Measurements from ENCODE around the gene THADA.

DNA sequence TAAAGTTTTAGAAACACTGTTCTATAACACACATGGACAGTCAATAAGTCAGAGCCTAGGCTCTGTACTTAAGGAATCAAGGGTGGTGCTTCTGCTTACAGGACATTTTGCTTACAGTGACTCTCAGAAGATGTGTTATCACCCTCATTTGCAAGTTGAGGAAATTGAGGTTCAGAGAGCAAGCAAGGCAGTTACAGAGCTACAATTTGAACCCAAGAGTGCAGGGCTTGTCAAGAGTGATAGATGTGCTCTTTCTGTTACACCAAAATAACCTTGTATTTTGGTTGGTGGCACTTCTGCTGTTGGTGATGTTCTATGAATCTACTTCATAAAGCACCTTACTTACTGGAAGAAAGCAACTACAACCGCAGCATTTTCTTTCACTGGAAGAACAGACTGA is 170.2 kb downstream of the THADA start:
- TF ChIP-seq CREB1 (CRISPR knock-in tag; IDR thresholded peaks at IDR 0.05) (no peak), SMAD3 (CRISPR knock-in tag; IDR thresholded peaks at IDR 0.05; ENCODE audit: borderline replicate concordance) (no peak), NFYB (CRISPR knock-in tag; conservative IDR thresholded peaks at IDR 0.05; ENCODE audit: low read depth) (no peak)
- TF ChIP-seq, protein P1, sequence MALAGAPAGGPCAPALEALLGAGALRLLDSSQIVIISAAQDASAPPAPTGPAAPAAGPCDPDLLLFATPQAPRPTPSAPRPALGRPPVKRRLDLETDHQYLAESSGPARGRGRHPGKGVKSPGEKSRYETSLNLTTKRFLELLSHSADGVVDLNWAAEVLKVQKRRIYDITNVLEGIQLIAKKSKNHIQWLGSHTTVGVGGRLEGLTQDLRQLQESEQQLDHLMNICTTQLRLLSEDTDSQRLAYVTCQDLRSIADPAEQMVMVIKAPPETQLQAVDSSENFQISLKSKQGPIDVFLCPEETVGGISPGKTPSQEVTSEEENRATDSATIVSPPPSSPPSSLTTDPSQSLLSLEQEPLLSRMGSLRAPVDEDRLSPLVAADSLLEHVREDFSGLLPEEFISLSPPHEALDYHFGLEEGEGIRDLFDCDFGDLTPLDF (CRISPR knock-in tag; IDR thresholded peaks at IDR 0.05) = no peak
- TF ChIP-seq, protein P2, sequence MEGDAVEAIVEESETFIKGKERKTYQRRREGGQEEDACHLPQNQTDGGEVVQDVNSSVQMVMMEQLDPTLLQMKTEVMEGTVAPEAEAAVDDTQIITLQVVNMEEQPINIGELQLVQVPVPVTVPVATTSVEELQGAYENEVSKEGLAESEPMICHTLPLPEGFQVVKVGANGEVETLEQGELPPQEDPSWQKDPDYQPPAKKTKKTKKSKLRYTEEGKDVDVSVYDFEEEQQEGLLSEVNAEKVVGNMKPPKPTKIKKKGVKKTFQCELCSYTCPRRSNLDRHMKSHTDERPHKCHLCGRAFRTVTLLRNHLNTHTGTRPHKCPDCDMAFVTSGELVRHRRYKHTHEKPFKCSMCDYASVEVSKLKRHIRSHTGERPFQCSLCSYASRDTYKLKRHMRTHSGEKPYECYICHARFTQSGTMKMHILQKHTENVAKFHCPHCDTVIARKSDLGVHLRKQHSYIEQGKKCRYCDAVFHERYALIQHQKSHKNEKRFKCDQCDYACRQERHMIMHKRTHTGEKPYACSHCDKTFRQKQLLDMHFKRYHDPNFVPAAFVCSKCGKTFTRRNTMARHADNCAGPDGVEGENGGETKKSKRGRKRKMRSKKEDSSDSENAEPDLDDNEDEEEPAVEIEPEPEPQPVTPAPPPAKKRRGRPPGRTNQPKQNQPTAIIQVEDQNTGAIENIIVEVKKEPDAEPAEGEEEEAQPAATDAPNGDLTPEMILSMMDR (IDR thresholded peaks at IDR 0.05) = no peak
- TF ChIP-seq, protein P3, sequence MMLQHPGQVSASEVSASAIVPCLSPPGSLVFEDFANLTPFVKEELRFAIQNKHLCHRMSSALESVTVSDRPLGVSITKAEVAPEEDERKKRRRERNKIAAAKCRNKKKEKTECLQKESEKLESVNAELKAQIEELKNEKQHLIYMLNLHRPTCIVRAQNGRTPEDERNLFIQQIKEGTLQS (CRISPR knock-in tag; conservative IDR thresholded peaks at IDR 0.05) = no peak
